Rectal smooth muscle tissue (tissue), 1 donor: ENCODE measurements around the gene FANCM.
A peak's percentile ranks its signal among the peaks of the same experiment; 100 is the strongest.
"Not testable (repeated sequence)": the region's sequence is repeated elsewhere in the genome, so short reads cannot be mapped to it uniquely, and the experiment has no call there.

ENCODE experiments used
- H3K27ac ChIP-seq: one replicate; pipeline ENCODE4 v1.7.0; 2013; ENCODE audit warnings: low read depth, low read length, inconsistent platforms
- H3K27me3 ChIP-seq: one replicate; pipeline ENCODE4 v1.7.0; 2013; ENCODE audit warnings: low read length; ENCODE audit not compliant: control insufficient read depth, insufficient read depth
- H3K36me3 ChIP-seq: one replicate; pipeline ENCODE4 v1.7.0; 2013; ENCODE audit warnings: low read length; ENCODE audit not compliant: control insufficient read depth, insufficient read depth
- H3K4me1 ChIP-seq: one replicate; pipeline ENCODE4 v1.7.0; 2013; ENCODE audit warnings: low read length; ENCODE audit not compliant: control insufficient read depth, insufficient read depth
- H3K4me3 ChIP-seq: one replicate; pipeline ENCODE4 v1.7.0; 2013; ENCODE audit warnings: low read length
- H3K9ac ChIP-seq: one replicate; pipeline ENCODE4 v1.7.0; 2013; ENCODE audit warnings: low read length

FANCM gene

GRCh38 chr14:45211295-45211694 is 75.6 kb downstream of the FANCM start:
- Histone ChIP-seq H3K9ac (no peak overlapping the region), H3K4me3 (no peak overlapping the region), H3K27me3 (no peaks in the 10 kb centered on the region), H3K27ac (no peak overlapping the region), H3K4me1 (no peaks in the 10 kb centered on the region), H3K36me3 (peaks cover 3% of the 10 kb centered on the region)

GRCh38 chr14:45212231-45212630 is 76.5 kb downstream of the FANCM start:
- H3K9ac ChIP-seq: no peak overlapping the region
- no peak overlapping the region for H3K4me3 ChIP-seq
- no peaks in the 10 kb centered on the region for H3K27me3 ChIP-seq
- H3K4me1 ChIP-seq: no peaks in the 10 kb centered on the region
- peaks cover 3% of the 10 kb centered on the region for H3K36me3 ChIP-seq
- no peak overlapping the region for H3K27ac ChIP-seq

GRCh38 chr14:45213716-45214115 is 78.0 kb downstream of the FANCM start:
- H3K27ac ChIP-seq, H3K9ac ChIP-seq, H3K27me3 ChIP-seq, H3K36me3 ChIP-seq, H3K4me3 ChIP-seq, H3K4me1 ChIP-seq: not testable (repeated sequence)

GRCh38 chr14:45214341-45214740 is 78.6 kb downstream of the FANCM start:
- H3K4me3 ChIP-seq, H3K4me1 ChIP-seq, H3K27ac ChIP-seq, H3K27me3 ChIP-seq, H3K9ac ChIP-seq, H3K36me3 ChIP-seq: not testable (repeated sequence)

GRCh38 chr14:45222485-45223262 is 86.9 kb downstream of the FANCM start:
- no peak overlapping the region for H3K4me3 ChIP-seq
- peaks cover 7% of the 10 kb centered on the region for H3K36me3 ChIP-seq
- no peaks in the 10 kb centered on the region for H3K4me1 ChIP-seq
- no peaks in the 10 kb centered on the region for H3K27me3 ChIP-seq
- H3K27ac ChIP-seq: no peak overlapping the region
- H3K9ac ChIP-seq: no peak overlapping the region

GRCh38 chr14:45227566-45227965 is 91.8 kb downstream of the FANCM start:
- Histone ChIP-seq H3K27me3 (no peaks in the 10 kb centered on the region), H3K4me1 (no peaks in the 10 kb centered on the region), H3K4me3 (no peak overlapping the region), H3K9ac (no peak overlapping the region), H3K27ac (no peak overlapping the region), H3K36me3 (peaks cover 7% of the 10 kb centered on the region)

- no peak overlapping the region for H3K27ac ChIP-seq
- no peak overlapping the region for H3K4me3 ChIP-seq
- H3K27me3 ChIP-seq: no peaks in the 10 kb centered on the region
- no peaks in the 10 kb centered on the region for H3K4me1 ChIP-seq
- no peaks in the 10 kb centered on the region for H3K36me3 ChIP-seq
- no peak overlapping the region for H3K9ac ChIP-seq
Observed at GRCh38 chr14:45238988-45239387, 103.3 kb downstream of the FANCM start.

GRCh38 chr14:45242706-45243105 is 107.0 kb downstream of the FANCM start:
- Histone ChIP-seq H3K36me3 (no peaks in the 10 kb centered on the region), H3K4me1 (no peaks in the 10 kb centered on the region), H3K4me3 (no peak overlapping the region), H3K27ac (no peak overlapping the region), H3K9ac (no peak overlapping the region), H3K27me3 (no peaks in the 10 kb centered on the region)

GRCh38 chr14:45246151-45246550 is 110.4 kb downstream of the FANCM start:
- no peak overlapping the region for H3K9ac ChIP-seq
- no peaks in the 10 kb centered on the region for H3K4me1 ChIP-seq
- no peak overlapping the region for H3K27ac ChIP-seq
- no peaks in the 10 kb centered on the region for H3K36me3 ChIP-seq
- no peaks in the 10 kb centered on the region for H3K27me3 ChIP-seq
- H3K4me3 ChIP-seq: no peak overlapping the region

- no peak overlapping the region for H3K4me3 ChIP-seq
- peaks cover 2% of the 10 kb centered on the region for H3K4me1 ChIP-seq
Observed at GRCh38 chr14:45246691-45247090, 111.0 kb downstream of the FANCM start.

GRCh38 chr14:45247427-45247826 is 111.7 kb downstream of the FANCM start:
- H3K27ac ChIP-seq: no peak overlapping the region
- peaks cover 2% of the 10 kb centered on the region for H3K4me1 ChIP-seq

More at GRCh38 chr14:45246691-45247090, 111.0 kb downstream of the FANCM start:
- no peak overlapping the region for H3K9ac ChIP-seq
- no peaks in the 10 kb centered on the region for H3K36me3 ChIP-seq
- H3K27ac ChIP-seq: no peak overlapping the region
- H3K27me3 ChIP-seq: no peaks in the 10 kb centered on the region

GRCh38 chr14:45249856-45250575 is 114.3 kb downstream of the FANCM start:
- H3K4me1 ChIP-seq: peaks cover 5% of the 10 kb centered on the region
- H3K9ac ChIP-seq: no peak overlapping the region
- no peaks in the 10 kb centered on the region for H3K27me3 ChIP-seq
- H3K4me3 ChIP-seq: no peak overlapping the region
- H3K27ac ChIP-seq: peak overlapping the region; percentile 43
- no peaks in the 10 kb centered on the region for H3K36me3 ChIP-seq

More at GRCh38 chr14:45247427-45247826, 111.7 kb downstream of the FANCM start:
- no peak overlapping the region for H3K9ac ChIP-seq
- H3K27me3 ChIP-seq: no peaks in the 10 kb centered on the region
- H3K36me3 ChIP-seq: no peaks in the 10 kb centered on the region
- H3K4me3 ChIP-seq: no peak overlapping the region
